KMS-11 (cell line): Measurements from ENCODE around the gene SLC66A3.

Experiments used
- H2AFZ ChIP-seq: fragments of 200-600 bp; sonication (generic); 2 replicates; pipeline ENCODE4 v1.6.1; 2016; ENCODE audit warnings: antibody characterized with exemption, mixed run types, low read depth
- H3K27ac ChIP-seq: fragments of 200-600 bp; sonication (generic); 2 replicates; pipeline ENCODE4 v1.6.1; 2016; ENCODE audit warnings: mild to moderate bottlenecking, mixed run types
- H3K27me3 ChIP-seq: fragments of 200-600 bp; sonication (generic); 2 replicates; pipeline ENCODE4 v1.6.1; 2017; ENCODE audit warnings: mild to moderate bottlenecking, low read depth, mixed run types, moderate library complexity; ENCODE audit not compliant: insufficient read depth
- H3K36me3 ChIP-seq: fragments of 200-600 bp; sonication (generic); 2 replicates; pipeline ENCODE4 v1.6.1; 2017; ENCODE audit warnings: mild to moderate bottlenecking, mixed run types; ENCODE audit not compliant: insufficient read depth
- H3K4me1 ChIP-seq: fragments of 200-600 bp; sonication (generic); 2 replicates; pipeline ENCODE4 v1.6.1; 2016; ENCODE audit warnings: mild to moderate bottlenecking, low read depth, mixed run types; ENCODE audit not compliant: poor library complexity, severe bottlenecking
- H3K4me2 ChIP-seq: fragments of 200-600 bp; sonication (generic); 2 replicates; pipeline ENCODE4 v1.7.0; 2016; ENCODE audit warnings: mild to moderate bottlenecking, mixed run types
- H3K4me3 ChIP-seq: fragments of 200-600 bp; sonication (generic); IDR thresholded peaks from 2 replicates; pipeline ENCODE4 v1.6.1; 2017; ENCODE audit warnings: low read depth, low read length, mixed read lengths; ENCODE audit not compliant: insufficient read depth
- H3K79me2 ChIP-seq: fragments of 200-600 bp; sonication (generic); 2 replicates; pipeline ENCODE4 v1.6.1; 2016; ENCODE audit warnings: low read depth, mixed run types; ENCODE audit not compliant: insufficient read depth
- H3K9ac ChIP-seq: fragments of 200-600 bp; sonication (generic); 2 replicates; pipeline ENCODE4 v1.6.1; 2016; ENCODE audit warnings: mild to moderate bottlenecking, mixed run types
- H4K20me1 ChIP-seq: fragments of 200-600 bp; sonication (generic); 2 replicates; pipeline ENCODE4 v1.6.1; 2016; ENCODE audit warnings: mild to moderate bottlenecking, mixed run types; ENCODE audit not compliant: insufficient read depth
- TF ChIP-seq, protein P1 (sequence below): fragments of 200-600 bp; sonication (generic); conservative IDR thresholded peaks from 2 replicates; pipeline ENCODE4 v1.6.1; 2017; ENCODE audit warnings: low read depth, mild to moderate bottlenecking, antibody characterized with exemption, low read length, moderate library complexity, mixed read lengths

The SLC66A3 gene

DNA sequence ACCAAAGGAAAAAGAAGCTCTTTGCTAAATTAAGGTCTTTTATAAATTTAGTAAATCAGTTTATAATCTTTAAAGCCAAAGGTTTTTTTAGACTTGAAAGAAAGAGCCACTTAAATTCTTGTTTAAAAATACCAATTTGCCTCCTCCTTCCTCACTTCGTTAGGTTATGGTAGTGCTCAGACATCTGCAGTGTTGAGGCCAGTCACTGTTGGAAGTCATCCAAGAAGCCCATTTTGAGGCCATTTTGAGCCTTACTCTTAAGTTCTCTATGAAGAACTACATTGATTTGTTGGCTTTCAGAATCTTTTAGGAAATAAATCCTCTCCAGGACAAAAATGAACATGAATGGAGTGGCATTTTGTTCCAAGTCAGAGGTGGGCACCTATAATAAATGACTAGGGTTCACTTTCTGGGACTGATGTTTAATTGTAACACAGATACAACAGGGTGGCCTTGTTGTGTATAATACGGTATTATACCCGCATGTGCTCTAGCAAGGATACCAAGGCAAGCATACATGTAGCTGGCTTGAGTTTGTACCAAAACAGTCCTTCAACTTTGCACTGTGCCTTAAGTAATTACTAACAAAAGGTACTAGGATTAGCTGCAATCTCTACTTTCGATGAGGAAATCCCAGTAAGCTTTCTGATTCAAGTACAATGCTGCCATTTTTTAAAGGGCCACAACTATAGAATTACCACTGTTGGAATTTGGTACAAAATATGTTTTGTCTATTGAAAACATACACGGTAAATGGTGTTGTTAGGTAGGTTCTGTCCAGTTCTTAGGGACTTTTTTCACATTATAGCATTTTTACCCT lies 22.8 kb downstream of the SLC66A3 start:
- Histone ChIP-seq H3K27me3 (no peaks in the 10 kb centered on the region), H3K79me2 (no peaks in the 10 kb centered on the region), H2AFZ (no peak overlapping the region), H3K27ac (no peak overlapping the region), H4K20me1 (no peaks in the 10 kb centered on the region), H3K4me1 (peaks cover 8% of the 10 kb centered on the region), H3K9ac (no peak overlapping the region), H3K36me3 (no peaks in the 10 kb centered on the region), H3K4me2 (no peak overlapping the region), H3K4me3 (no peak overlapping the region)
- TF ChIP-seq, protein P1, sequence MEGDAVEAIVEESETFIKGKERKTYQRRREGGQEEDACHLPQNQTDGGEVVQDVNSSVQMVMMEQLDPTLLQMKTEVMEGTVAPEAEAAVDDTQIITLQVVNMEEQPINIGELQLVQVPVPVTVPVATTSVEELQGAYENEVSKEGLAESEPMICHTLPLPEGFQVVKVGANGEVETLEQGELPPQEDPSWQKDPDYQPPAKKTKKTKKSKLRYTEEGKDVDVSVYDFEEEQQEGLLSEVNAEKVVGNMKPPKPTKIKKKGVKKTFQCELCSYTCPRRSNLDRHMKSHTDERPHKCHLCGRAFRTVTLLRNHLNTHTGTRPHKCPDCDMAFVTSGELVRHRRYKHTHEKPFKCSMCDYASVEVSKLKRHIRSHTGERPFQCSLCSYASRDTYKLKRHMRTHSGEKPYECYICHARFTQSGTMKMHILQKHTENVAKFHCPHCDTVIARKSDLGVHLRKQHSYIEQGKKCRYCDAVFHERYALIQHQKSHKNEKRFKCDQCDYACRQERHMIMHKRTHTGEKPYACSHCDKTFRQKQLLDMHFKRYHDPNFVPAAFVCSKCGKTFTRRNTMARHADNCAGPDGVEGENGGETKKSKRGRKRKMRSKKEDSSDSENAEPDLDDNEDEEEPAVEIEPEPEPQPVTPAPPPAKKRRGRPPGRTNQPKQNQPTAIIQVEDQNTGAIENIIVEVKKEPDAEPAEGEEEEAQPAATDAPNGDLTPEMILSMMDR = no peak

DNA sequence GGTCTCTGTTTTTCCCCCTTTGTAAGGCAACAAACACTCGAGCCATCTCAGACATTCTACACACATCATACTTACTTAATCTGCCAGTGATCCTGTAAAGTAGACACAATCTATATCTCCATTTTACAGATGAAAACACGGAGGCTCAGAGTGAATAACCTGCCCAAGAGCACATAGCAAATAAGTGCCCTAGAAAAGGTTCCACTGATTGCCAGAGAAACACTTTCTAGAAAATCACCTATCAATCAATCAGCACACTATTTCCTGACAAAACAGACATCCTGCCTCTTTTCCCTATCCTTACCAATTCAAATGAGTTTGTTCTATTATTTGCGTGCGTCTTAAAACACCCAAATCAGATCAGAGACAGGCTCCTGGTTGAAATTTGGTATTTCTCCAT lies 23.9 kb downstream of the SLC66A3 start:
- TF ChIP-seq, protein P1 = no peak
- Histone ChIP-seq H3K79me2 (no peaks in the 10 kb centered on the region), H3K4me1 (peaks cover 8% of the 10 kb centered on the region), H2AFZ (no peak overlapping the region), H3K9ac (no peak overlapping the region), H4K20me1 (no peaks in the 10 kb centered on the region), H3K36me3 (no peaks in the 10 kb centered on the region), H3K4me2 (no peak overlapping the region), H3K4me3 (no peak overlapping the region), H3K27ac (no peak overlapping the region), H3K27me3 (no peaks in the 10 kb centered on the region)

DNA sequence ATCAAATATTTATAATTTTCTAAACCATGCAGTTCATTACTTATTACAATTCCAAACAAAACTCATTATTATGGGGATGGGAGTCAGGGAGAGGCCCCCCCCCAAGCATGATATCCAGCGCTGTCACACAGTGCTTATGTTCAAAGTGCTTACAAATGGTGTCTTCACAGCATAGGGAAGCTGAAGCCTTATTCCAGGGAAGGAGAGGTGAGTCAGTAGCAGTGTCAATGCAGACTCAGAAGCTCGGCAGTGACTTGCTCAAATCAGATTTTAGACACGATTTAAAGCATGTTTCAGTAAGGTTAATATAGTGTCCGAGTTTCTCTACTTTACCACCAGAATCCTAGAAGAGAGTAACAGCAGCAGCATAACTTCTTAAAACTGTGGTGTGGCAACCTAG lies 24.6 kb downstream of the SLC66A3 start:
- H3K36me3 ChIP-seq = no peaks in the 10 kb centered on the region
- no peak overlapping the region for H3K9ac ChIP-seq
- H3K4me1 ChIP-seq = peaks cover 8% of the 10 kb centered on the region
- H4K20me1 ChIP-seq = no peaks in the 10 kb centered on the region
- no peak overlapping the region for H3K4me3 ChIP-seq
- H3K27ac ChIP-seq = no peak overlapping the region
- no peaks in the 10 kb centered on the region for H3K27me3 ChIP-seq
- no peak overlapping the region for H2AFZ ChIP-seq
- TF ChIP-seq, protein P1 = no peak
- no peaks in the 10 kb centered on the region for H3K79me2 ChIP-seq
- no peak overlapping the region for H3K4me2 ChIP-seq

DNA sequence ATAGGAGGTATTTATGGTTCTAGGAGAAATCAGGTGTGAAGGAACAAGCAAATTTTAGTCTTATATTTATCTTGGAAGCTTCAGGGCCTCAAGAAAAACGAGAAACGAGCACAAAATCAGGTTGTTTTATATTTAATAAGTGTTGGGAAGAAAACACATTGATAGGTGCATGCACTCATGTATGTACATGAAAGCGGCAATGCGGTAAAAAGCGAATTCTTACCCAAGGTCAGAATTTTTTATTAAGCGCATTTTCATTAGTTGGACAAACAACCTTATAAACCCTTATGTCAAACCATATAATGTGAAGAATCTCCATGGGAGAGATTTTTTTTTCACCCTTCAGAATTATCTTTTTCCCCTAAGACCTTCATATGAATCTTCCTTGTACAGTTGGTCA lies 25.4 kb downstream of the SLC66A3 start:
- Histone ChIP-seq H3K27me3 (no peaks in the 10 kb centered on the region), H3K9ac (no peak overlapping the region), H4K20me1 (no peaks in the 10 kb centered on the region), H3K4me3 (no peak overlapping the region), H3K79me2 (no peaks in the 10 kb centered on the region), H3K4me2 (no peak overlapping the region), H3K27ac (no peak overlapping the region), H3K36me3 (no peaks in the 10 kb centered on the region), H2AFZ (no peak overlapping the region), H3K4me1 (peaks cover 5% of the 10 kb centered on the region)
- TF ChIP-seq, protein P1 = no peak
